Loucy (cell line): ENCODE results near the gene AFF2.
"Not testable (repeated sequence)": the region's sequence is repeated elsewhere in the genome, so short reads cannot be mapped to it uniquely, and the experiment has no call there.

ENCODE experiments used
- H2AFZ ChIP-seq: fragments of 200-600 bp; sonication (generic); 2 replicates; pipeline ENCODE4 v1.6.0; 2016; ENCODE audit warnings: antibody characterized with exemption, mild to moderate bottlenecking, low read length, moderate library complexity
- H3F3A ChIP-seq: fragments of 200-600 bp; 2 replicates; pipeline ENCODE4 v1.6.0; 2016; ENCODE audit warnings: antibody characterized with exemption, low read depth, mild to moderate bottlenecking
- H3K27me3 ChIP-seq: fragments of 200-600 bp; sonication (generic); 2 replicates; pipeline ENCODE4 v1.6.1; 2014; ENCODE audit warnings: low read length, mild to moderate bottlenecking; ENCODE audit not compliant: insufficient read depth, poor library complexity, severe bottlenecking
- H3K36me3 ChIP-seq: fragments of 200-600 bp; sonication (generic); 2 replicates; pipeline ENCODE4 v1.6.1; 2016; ENCODE audit warnings: low read length; ENCODE audit not compliant: insufficient read depth
- H3K4me1 ChIP-seq: fragments of 200-600 bp; sonication (generic); 2 replicates; pipeline ENCODE4 v1.5.1; 2014; ENCODE audit warnings: low read length, mild to moderate bottlenecking; ENCODE audit not compliant: insufficient read depth, poor library complexity, severe bottlenecking
- H3K4me2 ChIP-seq: fragments of 200-600 bp; sonication (generic); 2 replicates; pipeline ENCODE4 v1.6.0; 2014; ENCODE audit warnings: antibody characterized with exemption, low read length, low read depth, mild to moderate bottlenecking; ENCODE audit not compliant: poor library complexity, severe bottlenecking
- H3K4me3 ChIP-seq: fragments of 200-600 bp; sonication (generic); 2 replicates; pipeline ENCODE4 v1.5.1; 2014; ENCODE audit warnings: low read length, mild to moderate bottlenecking, mixed read lengths; ENCODE audit not compliant: poor library complexity, severe bottlenecking
- H3K79me2 ChIP-seq: fragments of 200-600 bp; sonication (generic); 2 replicates; pipeline ENCODE4 v1.6.1; 2014; ENCODE audit warnings: low read length; ENCODE audit not compliant: insufficient read depth
- H3K9ac ChIP-seq: fragments of 200-600 bp; sonication (generic); 2 replicates; pipeline ENCODE4 v1.6.0; 2014; ENCODE audit warnings: mild to moderate bottlenecking, low read depth, low read length, moderate library complexity; ENCODE audit not compliant: poor library complexity, severe bottlenecking
- H3K9me2 ChIP-seq: fragments of 200-600 bp; sonication (generic); replicated peaks from 2 replicates; pipeline ENCODE4 v1.6.1; 2016; ENCODE audit warnings: low read depth, low read length, mixed read lengths
- H3K9me3 ChIP-seq: fragments of 200-600 bp; sonication (generic); 2 replicates; pipeline ENCODE4 v1.6.1; 2014; ENCODE audit warnings: mild to moderate bottlenecking, antibody characterized with exemption, low read length, low read depth; ENCODE audit not compliant: insufficient read depth
- H4K20me1 ChIP-seq: fragments of 200-600 bp; sonication (generic); 2 replicates; pipeline ENCODE4 v1.6.0; 2014; ENCODE audit warnings: antibody characterized with exemption, low read length, mild to moderate bottlenecking; ENCODE audit not compliant: insufficient read depth, poor library complexity, severe bottlenecking
- EZH2phosphoT487 ChIP-seq: fragments of 200-600 bp; IDR thresholded peaks from 2 replicates; pipeline ENCODE4 v1.6.1; 2018; ENCODE audit warnings: antibody characterized with exemption, mild to moderate bottlenecking, moderate library complexity, borderline replicate concordance
- TF ChIP-seq, protein P1 (sequence below): fragments of 200-600 bp; sonication (generic); conservative IDR thresholded peaks from 2 replicates; pipeline ENCODE4 v1.5.1; 2014; ENCODE audit warnings: mild to moderate bottlenecking, antibody characterized with exemption, low read length

The AFF2 gene

DNA sequence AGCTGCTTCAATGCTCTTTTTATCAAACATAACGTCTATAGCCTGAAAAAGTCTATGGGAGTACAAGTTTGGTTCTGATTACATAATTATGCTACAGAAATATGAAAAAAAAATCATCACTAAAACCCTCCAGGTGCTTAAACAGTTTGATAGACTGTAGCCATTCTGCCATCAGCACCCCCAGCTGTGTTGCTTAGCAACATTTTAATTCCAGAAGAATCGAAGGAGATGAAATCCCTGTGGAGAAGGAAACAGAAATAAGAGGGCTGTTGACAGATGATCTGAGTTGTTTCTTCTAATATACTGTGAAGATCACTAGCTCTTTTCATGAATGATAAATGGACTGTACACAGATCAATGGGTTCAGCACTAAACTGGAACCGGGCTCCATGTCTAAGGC, 402.8 kb downstream of the AFF2 start:
- H3K9me3 ChIP-seq: no peaks in the 10 kb centered on the region
- H3K27me3 ChIP-seq: no peaks in the 10 kb centered on the region
- no peaks in the 10 kb centered on the region for H3K9me2 ChIP-seq
- H2AFZ ChIP-seq: no peak overlapping the region
- no peaks in the 10 kb centered on the region for H3K4me1 ChIP-seq
- H4K20me1 ChIP-seq: no peaks in the 10 kb centered on the region
- no peak overlapping the region for H3K9ac ChIP-seq
- TF ChIP-seq EZH2phosphoT487: no peak
- TF ChIP-seq, protein P1, sequence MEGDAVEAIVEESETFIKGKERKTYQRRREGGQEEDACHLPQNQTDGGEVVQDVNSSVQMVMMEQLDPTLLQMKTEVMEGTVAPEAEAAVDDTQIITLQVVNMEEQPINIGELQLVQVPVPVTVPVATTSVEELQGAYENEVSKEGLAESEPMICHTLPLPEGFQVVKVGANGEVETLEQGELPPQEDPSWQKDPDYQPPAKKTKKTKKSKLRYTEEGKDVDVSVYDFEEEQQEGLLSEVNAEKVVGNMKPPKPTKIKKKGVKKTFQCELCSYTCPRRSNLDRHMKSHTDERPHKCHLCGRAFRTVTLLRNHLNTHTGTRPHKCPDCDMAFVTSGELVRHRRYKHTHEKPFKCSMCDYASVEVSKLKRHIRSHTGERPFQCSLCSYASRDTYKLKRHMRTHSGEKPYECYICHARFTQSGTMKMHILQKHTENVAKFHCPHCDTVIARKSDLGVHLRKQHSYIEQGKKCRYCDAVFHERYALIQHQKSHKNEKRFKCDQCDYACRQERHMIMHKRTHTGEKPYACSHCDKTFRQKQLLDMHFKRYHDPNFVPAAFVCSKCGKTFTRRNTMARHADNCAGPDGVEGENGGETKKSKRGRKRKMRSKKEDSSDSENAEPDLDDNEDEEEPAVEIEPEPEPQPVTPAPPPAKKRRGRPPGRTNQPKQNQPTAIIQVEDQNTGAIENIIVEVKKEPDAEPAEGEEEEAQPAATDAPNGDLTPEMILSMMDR: no peak
- no peaks in the 10 kb centered on the region for H3K79me2 ChIP-seq
- no peak overlapping the region for H3K4me3 ChIP-seq
- peaks cover 24% of the 10 kb centered on the region; the same call in 1 of the 2 replicates for H3K36me3 ChIP-seq
- no peak overlapping the region for H3K4me2 ChIP-seq
- H3F3A ChIP-seq: no peaks in the 10 kb centered on the region

- Histone ChIP-seq H4K20me1 (no peaks in the 10 kb centered on the region), H3K9me2 (no peaks in the 10 kb centered on the region), H3K36me3 (peaks cover 24% of the 10 kb centered on the region; the same call in 1 of the 2 replicates), H3K4me2 (no peak overlapping the region), H3K79me2 (no peaks in the 10 kb centered on the region), H3K4me3 (no peak overlapping the region), H3F3A (no peaks in the 10 kb centered on the region), H3K9ac (no peak overlapping the region), H2AFZ (no peak overlapping the region), H3K4me1 (no peaks in the 10 kb centered on the region), H3K27me3 (no peaks in the 10 kb centered on the region), H3K9me3 (no peaks in the 10 kb centered on the region)
- TF ChIP-seq, protein P1: no peak
- no peak for TF ChIP-seq EZH2phosphoT487
Observed at GRCh38 chrX:148904421-148905111, 404.1 kb downstream of the AFF2 start.

- H3F3A ChIP-seq: no peaks in the 10 kb centered on the region
- no peak overlapping the region for H3K4me2 ChIP-seq
- no peaks in the 10 kb centered on the region for H3K79me2 ChIP-seq
- H3K9me3 ChIP-seq: no peaks in the 10 kb centered on the region
- peaks cover 24% of the 10 kb centered on the region; the same call in 1 of the 2 replicates for H3K36me3 ChIP-seq
- H3K27me3 ChIP-seq: no peaks in the 10 kb centered on the region
- no peaks in the 10 kb centered on the region for H3K9me2 ChIP-seq
- no peak overlapping the region for H3K9ac ChIP-seq
- H4K20me1 ChIP-seq: no peaks in the 10 kb centered on the region
- no peak overlapping the region for H3K4me3 ChIP-seq
- H2AFZ ChIP-seq: no peak overlapping the region
- no peaks in the 10 kb centered on the region for H3K4me1 ChIP-seq
- no peak for TF ChIP-seq EZH2phosphoT487
- TF ChIP-seq, protein P1: no peak
Observed at GRCh38 chrX:148905400-148905799, 405.0 kb downstream of the AFF2 start.

DNA sequence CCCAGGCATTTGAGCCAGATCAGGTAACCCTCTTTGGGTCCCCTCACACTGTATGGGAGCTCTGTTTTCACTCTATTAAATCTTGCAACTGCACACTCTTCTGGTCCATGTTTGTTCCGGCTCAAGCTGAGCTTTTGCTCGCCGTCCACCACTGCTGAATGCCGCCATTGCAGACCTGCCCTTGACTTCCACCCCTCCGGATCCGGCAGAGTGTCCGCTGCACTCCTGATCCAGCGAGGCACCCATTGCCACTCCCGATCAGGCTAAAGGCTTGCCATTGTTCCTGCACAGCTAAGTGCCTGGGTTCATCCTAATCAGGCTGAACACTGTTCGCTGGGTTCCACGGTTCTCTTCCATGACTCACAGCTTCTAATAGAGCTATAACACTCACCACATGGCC, 406.2 kb downstream of the AFF2 start:
- not testable (repeated sequence) for H3K9me2 ChIP-seq, H3K4me3 ChIP-seq, H3K9me3 ChIP-seq, H2AFZ ChIP-seq, H3K4me1 ChIP-seq, H3F3A ChIP-seq, H3K4me2 ChIP-seq, H3K79me2 ChIP-seq, H4K20me1 ChIP-seq, H3K27me3 ChIP-seq, H3K9ac ChIP-seq
- H3K36me3 ChIP-seq: peaks cover 24% of the 10 kb centered on the region; the same call in 1 of the 2 replicates
